SK-N-SH (cell line): ENCODE data around the gene HECTD2. TPM values are rescaled to one million over a fixed set of nuclear protein-coding genes. Genes with fewer than 3 reads are reported as not detected.
"Not testable (repeated sequence)": the region's sequence is repeated elsewhere in the genome, so short reads cannot be mapped to it uniquely, and the experiment has no call there.

Experiments used
- CTCF ChIA-PET: fragments of 300-600, 350-600 bp; formaldehyde crosslinking; extraction: SDS; loops from one replicate; lab custom pipeline; 2021; lab: Yijun Ruan, JAX
- POLR2A ChIA-PET: fragments of 350-600 bp; sonication (Branson Sonifier 250); formaldehyde crosslinking; extraction: SDS; loops from one replicate; lab custom pipeline; 2020; ENCODE audit warnings: antibody characterized with exemption, inconsistent platforms; lab: Yijun Ruan, JAX
- DNase-seq: peaks from one replicate; pipeline ENCODE4 v3.0.0; 2012
- H2AFZ ChIP-seq: fragments of 200-600 bp; sonication (generic); 2 replicates; pipeline ENCODE4 v1.8.1; 2016; ENCODE audit warnings: antibody characterized with exemption, mild to moderate bottlenecking, low read depth
- H3F3A ChIP-seq: fragments of 200-600 bp; sonication (generic); replicated peaks from 2 replicates; pipeline ENCODE3; 2016; ENCODE audit warnings: antibody characterized with exemption, mild to moderate bottlenecking; ENCODE audit not compliant: insufficient read depth
- H3K27ac ChIP-seq, 2 experiments: fragments of 200-500 bp in 1 of 2; fragments of 200-600 bp in 1 of 2; sonication (Bioruptor generic) in 1 of 2; sonication (generic), shearing (Covaris generic) in 1 of 2; 2 replicates each; pipeline versions ENCODE4 v1.5.1 to v1.6.1; 2014 to 2016; ENCODE audit warnings: low read depth in 2 of 2, inconsistent platforms in 1 of 2, low read length in 1 of 2, mild to moderate bottlenecking in 1 of 2, mixed read lengths in 1 of 2
- H3K27me3 ChIP-seq: fragments of 200-600 bp; sonication (generic), shearing (Covaris generic); 2 replicates; pipeline ENCODE4 v1.6.1; 2016; ENCODE audit warnings: mixed run types; ENCODE audit not compliant: insufficient read depth
- H3K36me3 ChIP-seq, 2 experiments: fragments of 200-500 bp in 1 of 2; fragments of 200-600 bp in 1 of 2; sonication (Bioruptor generic) in 1 of 2; sonication (generic) in 1 of 2; replicated peaks in 1 of 2; 2 replicates each; pipeline versions ENCODE3 to v1.5.1; 2014 to 2016; ENCODE audit warnings: low read length in 1 of 2, mild to moderate bottlenecking in 1 of 2; ENCODE audit not compliant: insufficient read depth in 2 of 2, control insufficient read depth in 1 of 2
- H3K4me1 ChIP-seq, 2 experiments: fragments of 200-500 bp in 1 of 2; fragments of 200-600 bp in 1 of 2; sonication (Bioruptor generic) in 1 of 2; sonication (generic), shearing (Covaris generic) in 1 of 2; 2 replicates each; pipeline versions ENCODE4 v1.5.1 to v1.6.1; 2014 to 2016; ENCODE audit warnings: low read depth in 1 of 2, low read length in 1 of 2, mixed run types in 1 of 2; ENCODE audit not compliant: insufficient read depth in 2 of 2, control insufficient read depth in 1 of 2
- H3K4me2 ChIP-seq: fragments of 200-600 bp; sonication (generic), shearing (Covaris generic); 2 replicates; pipeline ENCODE4 v1.6.1; 2017; ENCODE audit warnings: mixed run types
- H3K4me3 ChIP-seq, 2 experiments: fragments of 200-500 bp in 1 of 2; fragments of 200-600 bp in 1 of 2; sonication (Bioruptor generic) in 1 of 2; sonication (generic), shearing (Covaris generic) in 1 of 2; 2 replicates each; pipeline versions ENCODE4 v1.5.1 to v1.8.1; 2014 to 2016; ENCODE audit warnings: low read depth in 2 of 2, inconsistent platforms in 1 of 2, low read length in 1 of 2, mild to moderate bottlenecking in 1 of 2, mixed read lengths in 1 of 2, moderate library complexity in 1 of 2
- H3K79me2 ChIP-seq: fragments of 200-600 bp; sonication (generic); 2 replicates; pipeline ENCODE4 v1.8.1; 2017; ENCODE audit warnings: mild to moderate bottlenecking; ENCODE audit not compliant: insufficient read depth
- H3K9ac ChIP-seq: fragments of 200-600 bp; sonication (generic); 2 replicates; pipeline ENCODE4 v1.6.1; 2017; ENCODE audit warnings: mixed run types
- H3K9me2 ChIP-seq: fragments of 200-600 bp; sonication (generic); 2 replicates; pipeline ENCODE4 v1.6.1; 2017; ENCODE audit warnings: mixed run types
- H3K9me3 ChIP-seq: fragments of 200-600 bp; sonication (generic); 2 replicates; pipeline ENCODE4 v1.6.1; 2017; ENCODE audit warnings: mixed run types, mild to moderate bottlenecking, moderate library complexity
- H4K20me1 ChIP-seq: fragments of 200-600 bp; sonication (generic); 2 replicates; pipeline ENCODE4 v1.6.1; 2017; ENCODE audit warnings: mild to moderate bottlenecking, mixed run types; ENCODE audit not compliant: insufficient read depth
- CHD2 ChIP-seq: fragments of 150-350 bp; IDR thresholded peaks from 2 replicates; pipeline ENCODE4 v1.6.1; 2018; ENCODE audit warnings: low read length; ENCODE audit not compliant: partially characterized antibody
- EZH2phosphoT487 ChIP-seq: fragments of 200-600 bp; sonication (generic); IDR thresholded peaks from 2 replicates; pipeline ENCODE4 v1.6.1; 2017; ENCODE audit warnings: low read depth, mixed run types, mild to moderate bottlenecking, antibody characterized with exemption, moderate library complexity, borderline replicate concordance
- FOSL2 ChIP-seq: IDR thresholded peaks from 2 replicates; pipeline ENCODE4 v1.4.0; 2012; ENCODE audit warnings: low read depth, mild to moderate bottlenecking, moderate library complexity, borderline replicate concordance
- FOXJ3 ChIP-seq: sonication (generic); formaldehyde crosslinking; IDR thresholded peaks from 2 replicates; pipeline ENCODE4 v1.5.1; 2020; ENCODE audit warnings: mild to moderate bottlenecking, missing genetic modification reagents
- FOXM1 ChIP-seq: IDR thresholded peaks from 2 replicates; pipeline ENCODE4 v1.4.0; 2012; ENCODE audit warnings: low read depth, mild to moderate bottlenecking
- GABPA ChIP-seq: IDR thresholded peaks from 2 replicates; pipeline ENCODE4 v1.4.0; 2012; ENCODE audit warnings: low read depth, mild to moderate bottlenecking
- IRF3 ChIP-seq: fragments of 150-350 bp; IDR thresholded peaks from 2 replicates; pipeline ENCODE4 v1.6.1; 2016; ENCODE audit warnings: mild to moderate bottlenecking, low read depth, low read length
- JUND ChIP-seq: IDR thresholded peaks from 2 replicates; pipeline ENCODE4 v1.4.0; 2012
- MAX ChIP-seq: IDR thresholded peaks from 2 replicates; pipeline ENCODE4 v1.4.0; 2012; ENCODE audit warnings: low read depth
- MEF2A ChIP-seq: IDR thresholded peaks from 2 replicates; pipeline ENCODE4 v1.4.0; 2012; ENCODE audit warnings: low read depth, borderline replicate concordance
- MXI1 ChIP-seq: IDR thresholded peaks from 2 replicates; pipeline ENCODE4 v1.6.1; 2012; ENCODE audit warnings: mild to moderate bottlenecking, low read depth, low read length, improper control_type of control experiment
- NFIC ChIP-seq: IDR thresholded peaks from 2 replicates; pipeline ENCODE4 v1.4.0; 2012; ENCODE audit warnings: borderline replicate concordance
- POLR2AphosphoS5 ChIP-seq: IDR thresholded peaks from 2 replicates; pipeline ENCODE4 v1.6.1; 2012; ENCODE audit warnings: low read depth, low read length
- RAD21 ChIP-seq: IDR thresholded peaks from 2 replicates; pipeline ENCODE4 v1.6.1; 2012; ENCODE audit warnings: mild to moderate bottlenecking, low read length
- RCOR1 ChIP-seq: fragments of 150-350 bp; IDR thresholded peaks from 2 replicates; pipeline ENCODE4 v1.6.1; 2017; ENCODE audit warnings: antibody characterized with exemption, low read length
- RXRA ChIP-seq: IDR thresholded peaks from 2 replicates; pipeline ENCODE4 v1.4.0; 2012; ENCODE audit warnings: low read depth, mild to moderate bottlenecking, borderline replicate concordance
- SMC3 ChIP-seq: IDR thresholded peaks from 2 replicates; pipeline ENCODE4 v1.6.1; 2012; ENCODE audit warnings: low read depth, low read length, improper control_type of control experiment
- TAF1 ChIP-seq: IDR thresholded peaks from 2 replicates; pipeline ENCODE4 v1.6.1; 2012; ENCODE audit warnings: low read depth, mild to moderate bottlenecking, low read length, moderate library complexity, borderline replicate concordance
- TCF12 ChIP-seq: IDR thresholded peaks from 2 replicates; pipeline ENCODE4 v1.4.0; 2012
- USF1 ChIP-seq: IDR thresholded peaks from 2 replicates; pipeline ENCODE4 v1.4.0; 2012; ENCODE audit warnings: low read depth, borderline replicate concordance
- USF2 ChIP-seq: fragments of 150-350 bp; IDR thresholded peaks from 2 replicates; pipeline ENCODE4 v1.6.1; 2017; ENCODE audit warnings: antibody characterized with exemption, low read length, low read depth, borderline replicate concordance
- YY1 ChIP-seq: IDR thresholded peaks from 2 replicates; pipeline ENCODE4 v1.4.0; 2012; ENCODE audit warnings: low read depth, mild to moderate bottlenecking
- WGBS: methylation state at CpG from one replicate; pipeline ENCODE4 v1.1.6; 2017; ENCODE audit warnings: low lambda C conversion rate; 5-methylcytosine and 5-hydroxymethylcytosine counted together
- polyA plus RNA-seq, 3 experiments: library from polyadenylated mRNA; depleted of rRNA; stranded (reverse); fragments of >200 nt; gene quantifications; 2 replicates each; pipeline ENCODE4 v1.2.3, GENCODE V29; 2012

HECTD2 gene
- polyA plus RNA-seq, 1 of the 3 experiments (the other 2 are of a cell fraction) = 4.1 TPM

GRCh38 chr10:91452063-91452462 lies 41.9 kb downstream of the HECTD2 start:
- Histone ChIP-seq H3F3A (peaks cover 7% of the 10 kb centered on the region), H3K27me3 (no peaks in the 10 kb centered on the region), H3K4me1 (no peaks in the 10 kb centered on the region), H3K4me3 (no peak overlapping the region), H3K9me2 (no peaks in the 10 kb centered on the region), H3K9me3 (0 out of 2 replicates have a peak, but pooled peaks cover 10% of the 10 kb centered on the region), H2AFZ (no peak overlapping the region), H3K4me2 (no peak overlapping the region), H3K27ac (no peak overlapping the region), H3K79me2 (no peaks in the 10 kb centered on the region), H4K20me1 (no peaks in the 10 kb centered on the region), H3K36me3 (peaks cover 0 to 13% of the 10 kb centered on the region in 2 experiments), H3K9ac (no peak overlapping the region)
- CTCF ChIA-PET = no interaction called here
- no peak for TF ChIP-seq USF2
- TF ChIP-seq POLR2AphosphoS5 = no peak
- no peak for TF ChIP-seq FOSL2
- no peak for TF ChIP-seq RAD21
- TF ChIP-seq EZH2phosphoT487 = no peak
- TF ChIP-seq GABPA = no peak
- TF ChIP-seq TCF12 = no peak
- TF ChIP-seq CHD2 = no peak
- TF ChIP-seq IRF3 = no peak
- no peak for TF ChIP-seq RXRA
- TF ChIP-seq MAX = no peak
- no peak for TF ChIP-seq JUND
- no peak for TF ChIP-seq NFIC
- TF ChIP-seq YY1 = no peak
- TF ChIP-seq SMC3 = no peak
- no peak for TF ChIP-seq MXI1
- TF ChIP-seq RCOR1 = no peak
- TF ChIP-seq TAF1 = no peak
- DNase-seq = no peak
- POLR2A ChIA-PET = no interaction called here

GRCh38 chr10:91453535-91453934 lies 43.4 kb downstream of the HECTD2 start:
- DNase-seq = no peak
- Histone ChIP-seq H3K4me2 (no peak overlapping the region), H3K9me3 (0 out of 2 replicates have a peak, but pooled peaks cover 10% of the 10 kb centered on the region), H3K79me2 (no peaks in the 10 kb centered on the region), H2AFZ (no peak overlapping the region), H3K9me2 (no peaks in the 10 kb centered on the region), H3K4me1 (no peaks in the 10 kb centered on the region), H3F3A (peaks cover 12% of the 10 kb centered on the region), H3K4me3 (no peak overlapping the region), H3K9ac (no peak overlapping the region), H3K36me3 (peaks cover 0 to 18% of the 10 kb centered on the region in 2 experiments), H4K20me1 (no peaks in the 10 kb centered on the region), H3K27me3 (no peaks in the 10 kb centered on the region), H3K27ac (no peak overlapping the region)
- POLR2A ChIA-PET = no interaction called here
- CTCF ChIA-PET = no interaction called here
- no peak for TF ChIP-seq MEF2A
- TF ChIP-seq RXRA = no peak
- TF ChIP-seq EZH2phosphoT487 = no peak
- TF ChIP-seq USF1 = no peak
- TF ChIP-seq FOXJ3 (CRISPR knock-in tag) = no peak
- no peak for TF ChIP-seq FOXM1
- TF ChIP-seq, all 33 proteins: peak for 0

GRCh38 chr10:91455135-91455534 lies 45.0 kb downstream of the HECTD2 start:
- H3K4me2 ChIP-seq, DNase-seq, H3K27me3 ChIP-seq, H3K79me2 ChIP-seq, H3K9me2 ChIP-seq, H3K9ac ChIP-seq, H4K20me1 ChIP-seq, H3K27ac ChIP-seq, H2AFZ ChIP-seq, H3K9me3 ChIP-seq, H3K4me1 ChIP-seq, CTCF ChIA-PET, POLR2A ChIA-PET, H3K4me3 ChIP-seq: not testable (repeated sequence)
- H3F3A ChIP-seq = peaks cover 12% of the 10 kb centered on the region
- H3K36me3 ChIP-seq = peaks cover 0 to 21% of the 10 kb centered on the region in 2 experiments
- WGBS = 100% methylated on average over 1 of the region's 1 CpG
